Trophoblast cell (in vitro differentiated cells and primary cell): Measurements from ENCODE around the gene ZNF45.
A peak's percentile ranks its signal among the peaks of the same experiment; 100 is the strongest.
"Not testable (repeated sequence)": the region's sequence is repeated elsewhere in the genome, so short reads cannot be mapped to it uniquely, and the experiment has no call there.

Source experiments
- DNase-seq, 2 donors: peaks; one replicate each; pipeline ENCODE4 v3.0.0-alpha.2; 2016
- H2AFZ ChIP-seq: 2 replicates; pipeline ENCODE4 v1.6.1; 2013; ENCODE audit warnings: low read length, moderate library complexity, mild to moderate bottlenecking; ENCODE audit not compliant: insufficient read depth, poor library complexity
- H2AK5ac ChIP-seq: 2 replicates; pipeline ENCODE4 v1.6.1; 2013; ENCODE audit warnings: mild to moderate bottlenecking, low read length
- H2BK120ac ChIP-seq: 2 replicates; pipeline ENCODE4 v1.6.1; 2013; ENCODE audit warnings: low read length, mild to moderate bottlenecking, moderate library complexity; ENCODE audit not compliant: insufficient read depth, poor library complexity
- H2BK12ac ChIP-seq: 2 replicates; pipeline ENCODE4 v1.6.1; 2013; ENCODE audit warnings: mild to moderate bottlenecking, low read length, moderate library complexity
- H2BK5ac ChIP-seq: 2 replicates; pipeline ENCODE4 v1.6.1; 2013; ENCODE audit warnings: low read length, low read depth, moderate library complexity, mild to moderate bottlenecking; ENCODE audit not compliant: poor library complexity
- H3K14ac ChIP-seq: 2 replicates; pipeline ENCODE4 v1.6.1; 2013; ENCODE audit warnings: mild to moderate bottlenecking, low read length
- H3K18ac ChIP-seq: 2 replicates; pipeline ENCODE4 v1.6.1; 2013; ENCODE audit warnings: mild to moderate bottlenecking, low read length
- H3K23ac ChIP-seq: 2 replicates; pipeline ENCODE4 v1.6.1; 2013; ENCODE audit warnings: low read length
- H3K27ac ChIP-seq: 2 replicates; pipeline ENCODE4 v1.5.1; 2013; ENCODE audit warnings: low read depth, mild to moderate bottlenecking, inconsistent platforms, low read length, moderate library complexity
- H3K27me3 ChIP-seq: 2 replicates; pipeline ENCODE4 v1.6.1; 2013; ENCODE audit warnings: inconsistent platforms, mild to moderate bottlenecking, low read length, moderate library complexity; ENCODE audit not compliant: insufficient read depth
- H3K36me3 ChIP-seq, 2 experiments: 1 replicate in 1 of 2; 2 replicates in 1 of 2; pipeline ENCODE4 v1.6.1; 2013; ENCODE audit warnings: low read length in 2 of 2, mild to moderate bottlenecking in 2 of 2, moderate library complexity in 1 of 2; ENCODE audit not compliant: insufficient read depth in 2 of 2, control insufficient read depth in 1 of 2
- H3K4ac ChIP-seq: 2 replicates; pipeline ENCODE4 v1.6.1; 2013; ENCODE audit warnings: low read depth, mild to moderate bottlenecking, low read length, moderate library complexity
- H3K4me1 ChIP-seq, 2 experiments: 1 replicate in 1 of 2; 2 replicates in 1 of 2; pipeline ENCODE4 v1.6.1; 2013; ENCODE audit warnings: low read length in 2 of 2, mild to moderate bottlenecking in 2 of 2, moderate library complexity in 1 of 2; ENCODE audit not compliant: insufficient read depth in 2 of 2, control insufficient read depth in 1 of 2
- H3K4me2 ChIP-seq: 2 replicates; pipeline ENCODE4 v1.6.1; 2013; ENCODE audit warnings: inconsistent platforms, mild to moderate bottlenecking, low read length, moderate library complexity
- H3K4me3 ChIP-seq: 2 replicates; pipeline ENCODE4 v1.5.1; 2013; ENCODE audit warnings: mild to moderate bottlenecking, low read depth, low read length, inconsistent platforms
- H3K79me1 ChIP-seq: one replicate; pipeline ENCODE4 v1.6.1; 2013; ENCODE audit warnings: low read length
- H3K79me2 ChIP-seq: 2 replicates; pipeline ENCODE4 v1.6.1; 2013; ENCODE audit warnings: low read length, mild to moderate bottlenecking; ENCODE audit not compliant: control insufficient read depth, insufficient read depth, poor library complexity
- H3K9ac ChIP-seq: 2 replicates; pipeline ENCODE4 v1.6.1; 2013; ENCODE audit warnings: mild to moderate bottlenecking, low read length
- H3K9me3 ChIP-seq: 2 replicates; pipeline ENCODE4 v1.6.1; 2013; ENCODE audit warnings: low read depth, mild to moderate bottlenecking, control low read depth, inconsistent platforms, low read length; ENCODE audit not compliant: insufficient read depth
- H4K12ac ChIP-seq: 2 replicates; pipeline ENCODE4 v1.6.1; 2013; ENCODE audit warnings: low read depth, mild to moderate bottlenecking, low read length, moderate library complexity
- H4K8ac ChIP-seq: 2 replicates; pipeline ENCODE4 v1.6.1; 2013; ENCODE audit warnings: low read depth, mild to moderate bottlenecking, low read length, moderate library complexity
- H4K91ac ChIP-seq: one replicate; pipeline ENCODE4 v1.6.1; 2013; ENCODE audit warnings: low read depth, mild to moderate bottlenecking, low read length, moderate library complexity
- WGBS: extraction: QIAGEN DNeasy Blood & Tissue Kit; methylation state at CpG from one replicate; pipeline ENCODE4 v1.1.7; 2013; ENCODE audit warnings: missing lambda C conversion rate; ENCODE audit not compliant: insufficient read length, insufficient coverage; ENCODE audit errors: extremely low coverage; 5-methylcytosine and 5-hydroxymethylcytosine counted together

ZNF45 gene

GRCh38 chr19:43883864-43884263, 51.2 kb downstream of the ZNF45 start, which contains the start of gene ZNF404:
TSS of gene ZNF404 (minus strand) at chr19:43883964.
- Histone ChIP-seq H3K4me2 (no peak within 1 kb of the TSS), H2BK120ac (no peak within 1 kb of the TSS), H4K12ac (no peak within 1 kb of the TSS), H3K18ac (no peak within 1 kb of the TSS), H4K91ac (no peak within 1 kb of the TSS), H2BK12ac (no peak within 1 kb of the TSS), H2AFZ (no peak within 1 kb of the TSS), H3K4me1 (no peaks in the 10 kb centered on the region), H4K8ac (no peak within 1 kb of the TSS), H3K9ac (no peak within 1 kb of the TSS), H2AK5ac (no peak within 1 kb of the TSS), H3K4ac (no peak within 1 kb of the TSS), H3K27ac (no peak within 1 kb of the TSS), H3K9me3 (peaks cover 4% of the 10 kb centered on the region), H3K79me1 (no peaks in the 10 kb centered on the region), H3K14ac (no peak within 1 kb of the TSS), H3K79me2 (no peaks in the 10 kb centered on the region), H3K36me3 (no peaks in the 10 kb centered on the region), H2BK5ac (no peak within 1 kb of the TSS), H3K23ac (no peak within 1 kb of the TSS), H3K4me3 (no peak within 1 kb of the TSS), H3K27me3 (no peaks in the 10 kb centered on the region)
- no CpG with 5 or more reads among the region's 2 CpGs for WGBS
- DNase-seq = no peak

GRCh38 chr19:43880483-43880882, 54.6 kb downstream of the ZNF45 start:
- Histone ChIP-seq H2BK5ac (no peak overlapping the region), H4K91ac (no peak overlapping the region), H3K79me2 (no peaks in the 10 kb centered on the region), H3K27ac (no peak overlapping the region), H3K4me2 (no peak overlapping the region), H3K79me1 (no peaks in the 10 kb centered on the region), H3K14ac (no peak overlapping the region), H2BK120ac (no peak overlapping the region), H3K9ac (no peak overlapping the region), H2AFZ (no peak overlapping the region), H3K4me1 (no peaks in the 10 kb centered on the region), H4K12ac (no peak overlapping the region), H3K18ac (no peak overlapping the region), H3K23ac (no peak overlapping the region), H3K4ac (no peak overlapping the region), H3K27me3 (no peaks in the 10 kb centered on the region), H4K8ac (no peak overlapping the region), H3K36me3 (no peaks in the 10 kb centered on the region), H3K9me3 (peaks cover 2% of the 10 kb centered on the region), H2BK12ac (no peak overlapping the region), H3K4me3 (no peak overlapping the region), H2AK5ac (no peak overlapping the region)
- no peak for DNase-seq
- no CpG with 5 or more reads among the region's 5 CpGs for WGBS

GRCh38 chr19:43872547-43873336, 62.3 kb downstream of the ZNF45 start:
- Histone ChIP-seq H3K4me1 (no peaks in the 10 kb centered on the region), H2AK5ac (no peak overlapping the region), H3K27me3 (no peaks in the 10 kb centered on the region), H3K4me2 (no peak overlapping the region), H3K4ac (no peak overlapping the region), H3K14ac (no peak overlapping the region), H4K91ac (no peak overlapping the region), H3K27ac (no peak overlapping the region), H2AFZ (no peak overlapping the region), H2BK120ac (no peak overlapping the region), H3K79me1 (no peaks in the 10 kb centered on the region), H3K36me3 (no peaks in the 10 kb centered on the region), H3K4me3 (no peak overlapping the region), H3K79me2 (no peaks in the 10 kb centered on the region), H3K18ac (no peak overlapping the region), H3K9ac (no peak overlapping the region), H3K23ac (no peak overlapping the region), H4K12ac (no peak overlapping the region), H2BK12ac (no peak overlapping the region), H2BK5ac (no peak overlapping the region), H3K9me3 (peaks cover 3% of the 10 kb centered on the region), H4K8ac (no peak overlapping the region)
- WGBS = no CpG with 5 or more reads among the region's 5 CpGs
- peak; percentile 4 to 31 for DNase-seq

GRCh38 chr19:43866923-43867322, 68.2 kb downstream of the ZNF45 start:
- no CpG with 5 or more reads among the region's 28 CpGs for WGBS
- not testable (repeated sequence) for H3K27me3 ChIP-seq, H3K4me1 ChIP-seq, H3K18ac ChIP-seq, H2BK12ac ChIP-seq, H4K91ac ChIP-seq, H3K36me3 ChIP-seq, DNase-seq, H4K12ac ChIP-seq, H2BK120ac ChIP-seq, H3K4me3 ChIP-seq, H3K4me2 ChIP-seq, H3K27ac ChIP-seq, H2AK5ac ChIP-seq, H3K4ac ChIP-seq, H3K79me1 ChIP-seq, H3K23ac ChIP-seq, H3K9ac ChIP-seq, H3K9me3 ChIP-seq, H2BK5ac ChIP-seq, H3K14ac ChIP-seq, H4K8ac ChIP-seq, H3K79me2 ChIP-seq, H2AFZ ChIP-seq
